ENCODE data around the gene EPN1.

Gene EPN1

GRCh38 chr19:55680339-55681130 is 5.5 kb downstream of the EPN1 start:
- DNase-seq = no peak

DNA sequence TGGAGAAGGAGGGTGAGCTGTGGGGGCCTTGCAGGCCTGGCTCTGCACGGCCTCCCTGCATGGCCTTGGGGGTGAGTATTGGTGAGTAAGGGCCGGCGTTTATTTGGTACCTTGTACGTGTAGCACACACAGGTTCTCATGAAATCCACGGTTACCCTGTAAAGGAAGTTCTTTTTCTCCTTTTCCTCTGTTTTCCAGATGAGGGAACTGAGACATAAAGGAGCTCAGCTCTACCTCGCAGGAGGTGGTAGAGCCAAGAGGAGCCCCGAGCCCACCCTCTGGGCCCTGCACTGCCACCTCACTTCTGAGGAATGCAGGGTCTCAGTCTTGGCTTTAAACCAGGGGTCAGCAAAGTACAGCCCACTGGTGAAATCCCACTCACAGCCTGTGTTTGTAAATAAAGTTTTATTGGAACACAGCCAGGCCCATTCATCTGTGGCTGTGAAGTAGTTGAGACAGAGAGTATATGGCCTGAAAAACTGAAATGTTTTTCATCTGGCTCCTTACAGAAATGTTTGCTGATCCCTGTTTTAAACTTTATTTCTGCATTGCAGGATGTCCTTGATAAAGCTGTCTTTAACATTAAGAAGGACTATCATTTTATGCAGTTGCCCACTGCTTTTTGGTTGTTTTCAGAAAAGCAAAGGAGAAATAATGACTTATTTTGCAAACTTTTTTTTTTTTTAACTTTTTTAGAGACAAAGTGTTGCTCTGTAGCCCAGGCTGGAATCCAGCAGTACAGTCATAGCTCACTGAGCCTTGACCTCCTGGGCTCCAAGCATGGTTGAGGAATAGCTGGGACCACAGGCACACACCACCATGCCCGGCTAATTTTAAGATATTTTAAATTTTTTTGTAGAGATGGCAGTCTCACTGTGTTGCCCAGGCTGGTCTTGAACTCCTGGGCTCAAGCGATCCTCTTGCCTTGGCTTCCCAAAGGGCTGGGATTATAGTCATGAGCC is 6.4 kb downstream of the EPN1 start:
- DNase-seq = no peak

GRCh38 chr19:55683449-55684261 is 8.6 kb downstream of the EPN1 start:
- DNase-seq = no peak

DNA sequence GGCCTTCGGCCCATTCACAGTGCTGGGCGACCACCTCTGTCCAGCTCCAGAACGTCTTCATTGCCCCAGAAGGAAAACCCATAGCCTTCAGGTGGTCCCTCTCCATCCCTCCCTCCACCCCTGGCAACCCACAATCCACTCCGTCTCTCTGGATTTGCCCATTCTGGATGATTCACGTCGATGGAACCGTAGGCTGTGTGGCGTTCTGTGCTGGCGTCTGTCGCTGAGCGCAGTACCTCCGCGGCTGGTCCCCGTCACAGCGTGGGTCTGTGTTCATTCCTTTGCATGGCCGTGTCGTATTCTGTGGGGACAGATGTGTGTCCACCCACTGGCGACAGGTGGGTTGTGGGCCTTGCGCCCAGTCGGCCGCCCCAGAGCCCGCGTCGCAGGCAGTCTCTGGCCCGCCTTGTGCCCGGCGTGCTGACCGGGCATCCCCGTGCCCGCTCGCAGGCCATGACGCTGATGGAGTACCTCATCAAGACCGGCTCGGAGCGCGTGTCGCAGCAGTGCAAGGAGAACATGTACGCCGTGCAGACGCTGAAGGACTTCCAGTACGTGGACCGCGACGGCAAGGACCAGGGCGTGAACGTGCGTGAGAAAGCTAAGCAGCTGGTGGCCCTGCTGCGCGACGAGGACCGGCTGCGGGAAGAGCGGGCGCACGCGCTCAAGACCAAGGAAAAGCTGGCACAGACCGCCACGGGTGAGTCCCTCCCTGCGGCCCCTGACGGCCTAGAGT is 10.1 kb downstream of the EPN1 start:
- DNase-seq = no peak

GRCh38 chr19:55685776-55686175 is 10.8 kb downstream of the EPN1 start:
- DNase-seq = no peak

DNA sequence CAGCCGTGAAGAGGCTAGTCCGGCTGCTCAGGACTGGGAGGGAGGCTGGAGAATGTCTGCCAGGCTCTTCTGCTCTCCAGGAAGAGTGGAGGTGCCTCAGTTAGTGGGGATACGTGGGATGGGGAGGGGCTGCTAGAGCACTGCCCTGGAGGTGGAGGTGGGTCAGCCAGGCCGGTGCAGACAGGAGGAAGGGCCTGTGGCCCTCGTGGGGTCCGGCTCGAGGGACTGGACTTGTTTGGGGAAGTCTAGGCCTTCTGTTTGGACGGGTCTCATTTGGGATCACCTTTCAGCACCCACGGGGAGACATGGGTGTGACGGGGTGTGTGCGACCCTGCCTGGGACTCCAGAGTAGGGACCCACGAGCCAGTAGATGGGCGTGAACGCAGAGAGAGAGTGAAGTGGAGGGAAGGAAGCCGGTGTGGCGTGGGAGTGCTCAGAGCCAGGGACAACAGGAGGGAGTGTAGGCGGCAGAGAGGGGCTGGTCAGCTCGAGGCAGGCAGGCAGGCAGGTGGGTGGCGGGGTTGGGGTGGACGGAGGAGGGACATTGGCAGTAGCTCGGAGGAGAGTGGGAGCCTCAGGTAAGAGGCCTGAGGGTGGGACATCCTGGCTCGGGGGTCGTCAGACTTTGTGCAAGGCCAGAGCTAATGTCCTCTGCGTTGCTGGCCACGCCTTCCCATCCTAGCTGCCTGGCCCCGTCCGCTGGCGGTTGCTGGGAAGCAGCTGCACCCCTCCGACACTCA is 11.5 kb downstream of the EPN1 start:
- DNase-seq = no peak

- DNase-seq = no peak
Measured at GRCh38 chr19:55687281-55688201, 12.5 kb downstream of the EPN1 start.

DNA sequence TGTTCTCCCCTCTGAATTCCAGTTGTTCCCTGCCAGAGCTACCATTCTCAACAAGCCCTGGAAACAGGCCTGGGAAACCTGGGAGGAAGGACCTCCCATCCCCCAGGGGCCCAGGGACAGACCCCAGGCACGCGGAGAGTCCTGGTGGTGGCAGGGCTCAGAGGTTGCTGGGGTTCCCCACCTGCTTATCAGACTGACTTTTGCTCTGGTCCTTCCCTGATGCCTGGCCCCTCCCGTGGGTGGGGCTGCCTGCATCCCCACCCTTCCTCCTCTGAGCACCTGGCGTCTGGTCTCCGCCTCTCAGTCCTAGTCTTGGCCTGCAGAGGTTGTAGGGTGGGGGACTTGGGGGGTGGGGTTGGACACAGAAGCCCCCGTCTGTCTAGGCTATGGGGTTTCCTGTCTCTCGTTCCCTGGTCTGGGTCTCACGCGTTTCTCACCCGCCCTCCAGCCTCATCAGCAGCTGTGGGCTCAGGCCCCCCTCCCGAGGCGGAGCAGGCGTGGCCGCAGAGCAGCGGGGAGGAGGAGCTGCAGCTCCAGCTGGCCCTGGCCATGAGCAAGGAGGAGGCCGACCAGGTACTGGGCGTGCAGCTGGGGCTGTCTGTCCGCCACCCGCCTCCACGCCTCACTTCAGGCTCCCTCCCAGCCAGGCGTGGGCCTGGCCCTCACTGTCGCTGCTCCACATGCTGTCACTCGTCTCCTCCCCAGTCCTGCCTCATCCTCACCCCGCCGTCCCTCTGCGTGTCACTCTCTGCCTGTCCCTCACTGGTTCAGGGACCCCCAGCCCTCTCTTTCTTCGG is 13.6 kb downstream of the EPN1 start:
- DNase-seq = no peak

- DNase-seq = no peak
Measured at GRCh38 chr19:55689411-55690108, 14.5 kb downstream of the EPN1 start.

DNA sequence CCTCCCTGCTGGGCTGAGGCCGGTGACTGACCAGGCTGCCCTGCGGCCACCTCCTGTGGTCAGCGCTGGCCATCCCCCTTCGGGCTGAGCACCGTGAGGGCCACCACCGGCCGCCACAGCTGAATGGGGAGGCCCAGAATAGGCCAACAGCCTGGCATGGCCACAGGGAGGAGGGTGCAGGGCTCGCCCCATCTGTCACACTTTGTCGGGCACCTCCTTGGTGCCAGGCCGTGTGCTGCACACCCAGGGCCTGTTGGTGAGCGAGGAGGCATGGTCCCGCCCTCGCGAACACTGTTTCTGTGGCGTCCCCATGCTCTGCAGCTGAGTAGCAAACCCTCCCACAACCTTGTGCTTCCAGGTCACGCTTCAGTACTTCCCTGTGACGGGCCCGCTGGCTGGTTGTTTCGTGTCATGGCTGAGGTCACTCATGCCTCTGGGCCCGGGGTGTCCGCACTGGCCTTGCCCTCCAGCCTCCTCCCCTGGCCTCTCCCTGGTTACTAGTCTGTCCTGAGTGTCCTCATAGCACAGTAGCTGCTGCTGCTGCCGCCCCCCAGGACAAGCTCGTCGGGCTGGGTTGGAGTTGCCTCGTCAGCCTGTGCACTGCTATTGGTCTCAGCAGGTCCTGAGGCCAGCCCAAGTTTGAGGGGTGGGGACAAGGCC is 15.2 kb downstream of the EPN1 start:
- no peak for DNase-seq

DNA sequence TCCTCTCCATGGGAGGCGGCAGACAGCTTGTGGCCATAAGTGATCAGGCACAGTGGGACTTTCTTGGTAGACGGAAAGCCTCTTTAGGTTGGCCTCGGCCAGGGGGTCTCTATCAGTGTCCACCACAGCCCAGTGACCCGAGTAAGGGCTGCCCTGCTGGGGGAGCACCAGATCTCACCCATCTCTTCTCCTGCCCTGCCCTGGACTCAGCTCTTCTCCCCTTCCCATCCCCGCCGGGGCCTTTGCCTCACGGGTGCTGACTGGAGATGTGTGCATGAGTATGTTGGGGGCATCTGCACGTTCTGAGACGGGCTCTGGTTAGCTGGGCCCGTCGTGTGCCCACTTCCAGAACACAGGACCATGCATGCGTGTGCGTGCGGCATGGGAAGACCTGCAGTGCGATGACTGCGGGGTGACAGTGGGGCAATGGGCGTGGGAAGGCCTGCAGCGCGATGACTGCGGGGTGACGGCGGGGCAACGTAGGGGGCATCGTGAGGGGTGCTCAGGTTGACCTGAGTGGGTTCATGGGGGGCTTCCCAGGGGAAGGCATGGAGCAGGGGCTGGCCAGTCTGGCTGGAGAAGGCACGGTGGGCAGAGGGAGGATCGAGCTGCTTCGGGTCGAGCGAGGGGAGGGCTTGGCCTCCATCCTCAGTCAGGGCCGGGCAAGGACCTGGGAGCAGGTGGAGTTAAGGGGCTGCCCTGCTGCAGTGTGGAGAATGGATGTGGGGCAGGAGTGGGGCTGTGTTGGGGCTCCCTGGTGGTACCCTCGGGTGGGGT is 15.9 kb downstream of the EPN1 start:
- DNase-seq = no peak

- DNase-seq = no peak
Measured at GRCh38 chr19:55691561-55692481, 16.8 kb downstream of the EPN1 start.

DNA sequence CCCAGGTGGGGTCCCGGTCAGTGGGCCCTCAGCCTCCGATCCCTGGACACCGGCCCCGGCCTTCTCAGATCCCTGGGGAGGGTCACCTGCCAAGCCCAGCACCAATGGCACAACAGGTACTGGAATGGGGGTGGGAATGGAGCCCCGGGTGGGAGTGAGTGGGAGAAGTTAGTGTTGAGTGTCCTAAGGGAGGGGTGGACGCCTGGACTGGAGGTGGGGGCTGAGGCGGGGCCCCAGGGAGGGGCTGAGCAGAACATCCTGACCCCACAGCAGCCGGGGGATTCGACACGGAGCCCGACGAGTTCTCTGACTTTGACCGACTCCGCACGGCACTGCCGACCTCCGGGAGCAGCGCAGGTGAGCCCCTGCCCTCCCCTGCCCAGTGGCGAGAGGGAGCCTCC is 17.7 kb downstream of the EPN1 start:
- no peak for DNase-seq

DNA sequence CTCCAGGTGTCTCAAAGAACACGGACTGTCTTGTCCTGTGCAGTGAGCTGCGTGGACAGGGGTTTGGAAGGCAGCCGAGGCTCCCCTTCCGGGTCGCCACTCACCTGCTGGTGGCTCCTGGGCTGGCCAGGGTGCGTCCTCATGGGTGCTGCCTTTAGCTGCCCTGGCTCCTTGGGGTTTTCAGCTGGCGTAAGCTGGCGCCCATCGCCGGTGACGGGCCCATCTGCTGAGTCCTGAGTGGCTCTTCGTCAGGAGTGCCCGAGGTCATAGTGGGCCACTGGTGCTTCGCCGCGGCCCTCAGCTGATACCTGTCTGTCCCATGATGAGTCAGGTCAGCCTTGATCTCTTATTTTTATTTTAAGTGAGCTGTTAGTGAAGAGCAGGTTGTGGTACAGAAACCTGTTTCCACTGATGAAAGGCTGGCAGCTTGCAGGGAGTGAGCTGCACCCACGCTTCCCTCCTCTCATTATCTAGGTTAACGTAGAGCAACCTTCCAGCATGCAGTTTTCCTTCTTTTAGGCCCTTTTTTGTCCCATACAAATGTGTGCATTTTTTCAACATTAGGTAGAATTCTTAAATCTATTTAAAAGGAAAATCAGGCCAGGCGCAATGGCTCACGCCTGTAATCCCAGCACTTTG is 18.4 kb downstream of the EPN1 start:
- DNase-seq = no peak

DNA sequence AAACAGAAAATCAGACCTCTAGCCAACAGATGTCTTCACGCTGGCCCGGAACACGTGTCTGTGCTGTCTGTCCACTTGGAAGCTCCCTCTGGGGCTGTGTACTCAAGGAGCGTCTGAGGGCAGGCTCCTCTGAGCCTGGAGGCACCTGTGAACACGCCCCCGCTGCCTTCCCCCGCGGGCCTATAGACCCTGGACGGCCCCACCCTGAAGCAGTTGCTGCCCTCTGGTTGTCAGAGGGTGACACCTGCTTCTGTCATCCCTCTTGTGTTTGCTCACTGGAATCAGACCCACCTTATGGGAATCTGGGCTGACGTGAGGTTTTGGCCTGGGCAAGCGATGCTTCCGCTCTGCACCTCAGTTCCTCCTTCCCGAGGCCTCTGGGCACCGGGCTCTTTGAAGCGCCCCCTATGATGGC is 19.2 kb downstream of the EPN1 start:
- DNase-seq = no peak

Measured in CD4-positive, alpha-beta T cell treated with Interleukin-17A for 1 hour (primary cell).